Stimulated activated CD4-positive, alpha-beta T cell treated with anti-CD3 and anti-CD28 coated beads, Interleukin-12 subunit alpha, Interleukin-12 subunit beta, amount 100 ng/mL, for 4 hours (primary cell): Measurements from ENCODE around the gene ANAPC13.

ENCODE experiments used
- DNase-seq: peaks from one replicate; pipeline ENCODE4 v3.0.0-alpha.2; 2020

ANAPC13 gene

DNA sequence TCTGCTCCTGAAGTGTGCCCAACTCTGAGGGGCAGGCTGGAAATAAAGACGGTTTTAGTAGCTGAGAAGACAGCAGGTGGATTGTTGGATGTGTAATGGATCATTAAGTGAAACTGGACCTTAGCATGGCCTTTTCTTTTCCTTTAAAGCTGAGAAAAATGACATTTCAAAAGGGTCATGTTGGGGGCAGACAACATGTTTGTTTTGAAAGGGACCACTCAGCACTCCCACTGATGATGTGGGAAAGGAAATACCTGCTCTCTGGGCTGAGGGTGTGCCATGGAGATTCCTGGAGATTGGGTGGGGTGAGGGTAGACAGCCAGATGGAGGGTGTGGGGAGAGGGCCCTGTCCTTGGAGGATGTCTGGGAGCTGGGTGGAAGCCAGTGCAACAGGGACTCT is 38.4 kb downstream of the ANAPC13 start:
- no peak for DNase-seq

DNA sequence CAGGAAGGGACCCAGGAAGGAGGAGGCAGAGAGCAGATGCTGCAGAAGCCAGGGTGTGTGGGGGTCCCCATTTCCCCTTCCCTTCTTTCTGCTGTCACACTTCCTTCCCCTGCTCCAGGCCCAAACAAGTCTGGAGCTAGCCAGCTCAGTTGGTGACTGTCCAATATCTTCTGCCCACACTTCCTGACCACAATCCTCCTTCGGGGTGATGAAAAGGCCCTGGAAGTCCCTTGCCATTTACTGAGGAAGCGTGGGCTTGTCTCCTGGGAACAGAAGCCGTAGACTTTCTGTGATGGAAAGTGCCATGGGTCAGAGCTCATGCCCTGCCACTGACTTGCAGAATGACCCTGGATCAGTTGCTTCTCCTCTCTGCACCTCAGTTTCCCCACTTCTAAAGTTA is 39.0 kb downstream of the ANAPC13 start:
- no peak for DNase-seq

DNA sequence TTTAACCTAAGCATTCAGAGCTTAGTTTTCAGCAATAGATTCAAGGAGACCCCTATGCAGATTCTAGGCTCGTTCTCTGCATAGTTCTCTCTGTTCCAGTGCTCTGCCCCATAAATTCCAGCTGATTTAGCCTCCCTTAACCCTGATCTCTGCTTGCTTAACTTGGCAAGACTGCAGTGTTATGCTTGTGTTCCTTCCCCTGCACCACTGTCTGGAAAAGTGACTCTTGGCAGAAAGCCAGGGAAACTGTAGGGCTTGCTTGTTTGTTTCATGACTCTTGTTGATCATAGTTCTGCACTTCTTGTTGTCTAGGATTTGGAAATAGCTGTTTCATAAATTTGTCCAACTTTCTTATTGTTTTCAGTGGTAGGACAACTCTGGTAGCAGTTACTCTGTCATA is 40.1 kb downstream of the ANAPC13 start:
- no peak for DNase-seq

DNA sequence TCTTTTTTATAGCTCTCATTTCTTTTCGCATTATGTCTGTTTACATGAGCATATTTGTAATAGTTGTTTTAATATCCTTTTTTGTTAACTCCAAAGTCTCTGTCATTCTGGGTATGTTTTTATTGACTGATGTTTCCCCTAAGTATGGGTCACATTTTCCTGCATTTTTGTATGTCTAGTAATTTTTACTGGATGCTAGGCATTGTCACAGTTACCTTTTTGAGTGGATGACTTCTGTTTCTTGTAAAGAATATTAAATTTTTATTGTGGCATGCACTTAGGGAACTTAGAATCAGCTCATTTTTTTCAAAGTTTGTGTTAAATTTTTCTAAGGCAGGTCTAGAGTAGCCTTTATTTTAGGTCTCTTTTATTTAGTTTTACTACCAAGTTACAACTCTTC is 40.7 kb downstream of the ANAPC13 start:
- DNase-seq = no peak

DNA sequence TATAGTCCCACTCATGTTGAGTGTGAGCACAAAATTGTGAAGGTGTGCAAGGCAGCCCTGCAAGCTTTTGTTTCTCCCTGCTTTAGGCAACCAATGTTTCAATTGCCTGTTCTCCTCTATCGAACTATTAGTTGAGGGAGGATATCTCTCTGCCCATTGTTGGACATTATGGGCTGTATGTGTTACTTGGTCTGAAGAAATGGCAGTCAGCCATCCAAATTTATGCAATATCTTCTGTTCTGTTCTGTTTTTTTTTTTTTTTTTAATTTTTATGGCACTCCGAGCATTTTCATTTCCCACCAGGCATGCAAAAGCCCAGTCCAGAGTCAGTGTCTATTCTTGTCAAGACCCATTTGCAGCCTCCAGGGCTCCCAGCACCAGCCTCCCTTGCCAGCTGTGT is 44.0 kb downstream of the ANAPC13 start:
- DNase-seq = no peak

DNA sequence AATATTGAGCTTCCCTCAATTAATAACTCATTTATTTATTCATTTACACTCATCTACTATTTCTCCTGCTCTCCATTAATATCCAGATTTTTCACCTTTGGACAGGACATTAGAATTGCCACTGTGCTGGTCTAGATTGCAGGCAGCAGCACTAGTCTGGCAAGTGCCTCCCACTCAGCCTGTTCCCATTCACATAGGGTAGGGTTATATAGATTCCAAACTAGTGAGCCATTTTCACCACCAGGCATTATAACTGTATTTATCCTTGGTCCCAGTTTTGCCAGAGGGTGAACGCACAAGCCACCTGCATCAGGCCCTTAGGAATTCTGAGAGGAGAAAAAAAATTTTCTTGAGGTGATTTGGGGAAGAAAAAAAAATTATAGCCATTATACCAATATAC is 44.5 kb downstream of the ANAPC13 start:
- no peak for DNase-seq

DNA sequence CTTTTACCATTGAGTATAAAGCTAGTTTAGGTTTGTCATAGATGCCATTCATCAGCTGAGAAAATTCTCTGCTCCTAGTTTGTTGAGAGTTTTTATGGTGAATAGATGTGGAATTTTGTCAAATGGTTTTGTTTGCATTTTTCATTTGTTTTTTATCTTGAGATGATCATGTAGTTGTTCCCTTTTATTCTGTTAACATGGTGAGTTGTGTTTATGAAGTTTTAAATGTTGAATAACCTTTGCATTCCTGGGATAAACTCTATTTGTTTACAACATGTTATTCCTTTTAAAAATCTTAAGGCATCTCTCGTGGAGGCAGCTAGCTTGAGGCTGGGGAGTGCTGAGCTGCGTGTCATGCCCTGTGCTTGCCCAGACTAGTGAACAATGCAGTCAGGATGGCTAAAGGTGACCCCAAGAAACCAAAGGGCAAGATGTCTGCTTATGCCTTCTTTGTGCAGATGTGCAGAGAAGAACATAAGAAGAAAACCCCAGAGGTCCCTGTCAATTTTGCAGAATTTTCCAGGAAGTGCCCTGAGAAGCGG is 48.5 kb downstream of the ANAPC13 start:
- no peak for DNase-seq

DNA sequence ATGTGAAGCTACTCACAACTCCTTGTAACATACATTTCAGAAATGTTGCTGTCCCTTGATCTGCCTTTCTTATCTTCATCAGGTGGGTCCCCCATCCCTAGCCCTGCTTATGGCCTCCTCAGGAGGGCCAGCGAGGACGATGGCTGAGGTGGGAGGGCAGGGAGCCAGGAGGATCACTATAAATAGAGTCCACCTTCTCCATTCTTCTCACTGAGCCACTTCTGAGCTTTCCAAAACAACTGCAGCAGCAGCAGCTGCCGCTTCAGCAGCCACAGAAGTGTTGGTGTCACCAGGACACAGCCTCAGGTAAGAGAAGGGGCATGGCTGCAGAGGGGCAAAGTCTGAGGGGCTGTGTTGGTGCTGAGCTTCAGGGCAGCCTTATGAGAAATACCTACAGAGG is 53.5 kb downstream of the ANAPC13 start:
- DNase-seq = no peak

DNA sequence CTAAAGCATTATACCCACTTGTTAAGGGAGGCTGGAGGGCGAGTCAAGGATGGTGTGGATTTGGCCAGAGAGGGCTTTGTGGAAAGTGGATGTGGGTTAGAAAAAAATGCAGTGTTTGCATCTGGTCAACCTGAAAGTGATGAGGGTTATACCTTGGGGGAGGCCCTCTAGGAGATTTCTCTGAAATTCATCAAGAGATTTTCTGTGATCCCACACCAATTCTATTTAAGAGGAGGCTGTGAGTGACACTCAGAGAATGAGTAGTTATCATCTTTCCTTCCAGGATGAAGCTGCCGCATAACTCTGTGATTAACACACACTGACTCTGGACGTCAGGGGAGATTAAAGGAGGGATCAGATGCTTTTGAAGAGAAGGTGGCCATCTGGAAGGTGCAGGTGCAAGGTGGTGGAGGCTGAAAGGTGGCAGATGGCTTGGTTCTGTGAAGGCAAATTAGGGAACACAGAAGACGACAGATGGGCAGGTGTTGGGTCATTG is 54.8 kb downstream of the ANAPC13 start:
- no peak for DNase-seq

DNA sequence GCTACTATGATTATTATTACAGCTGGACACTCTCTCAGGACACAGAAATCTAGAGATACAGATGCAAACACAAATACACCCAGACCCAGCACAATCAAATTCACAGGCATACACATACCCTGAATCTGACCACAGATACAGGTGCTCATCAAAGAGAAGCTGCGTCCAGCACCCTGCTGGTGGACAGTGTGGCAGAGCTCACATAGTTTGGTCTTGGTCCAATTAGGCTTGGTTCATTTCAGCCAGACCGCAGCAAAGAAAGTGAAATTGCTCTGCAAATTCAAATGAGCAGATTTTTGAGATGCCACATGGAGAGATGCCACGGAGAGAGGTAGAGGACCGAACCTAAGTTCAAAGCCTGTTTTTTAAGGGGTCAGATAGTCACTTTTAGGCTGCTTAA is 55.6 kb downstream of the ANAPC13 start:
- no peak for DNase-seq

DNA sequence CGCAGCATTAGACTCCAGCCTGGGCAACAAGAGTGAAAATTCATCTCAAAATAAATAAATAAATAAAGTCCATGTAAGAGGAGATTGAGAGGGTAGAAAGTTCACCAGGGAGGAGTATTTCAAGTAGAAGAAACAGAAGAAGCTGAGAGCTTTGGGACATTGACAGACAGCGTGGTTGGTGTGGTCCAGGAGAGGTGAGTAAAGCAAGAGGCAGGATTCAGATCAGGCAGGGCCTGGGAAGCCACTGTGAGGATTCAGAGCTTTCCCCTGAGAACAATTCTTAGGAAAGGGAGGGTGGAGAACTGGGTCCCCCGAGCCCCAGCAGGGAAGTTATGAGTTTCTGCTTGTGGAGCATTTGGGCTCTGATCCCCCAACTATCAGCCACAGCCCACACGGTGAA is 57.4 kb downstream of the ANAPC13 start:
- DNase-seq = no peak
